ENCODE measurements around the gene CDHR4. TPM values are rescaled to one million over a fixed set of nuclear protein-coding genes. Genes with fewer than 3 reads are reported as not detected.

CDHR4 gene
- total RNA-seq, 1 experiment from 2014 or later: not detected

DNA sequence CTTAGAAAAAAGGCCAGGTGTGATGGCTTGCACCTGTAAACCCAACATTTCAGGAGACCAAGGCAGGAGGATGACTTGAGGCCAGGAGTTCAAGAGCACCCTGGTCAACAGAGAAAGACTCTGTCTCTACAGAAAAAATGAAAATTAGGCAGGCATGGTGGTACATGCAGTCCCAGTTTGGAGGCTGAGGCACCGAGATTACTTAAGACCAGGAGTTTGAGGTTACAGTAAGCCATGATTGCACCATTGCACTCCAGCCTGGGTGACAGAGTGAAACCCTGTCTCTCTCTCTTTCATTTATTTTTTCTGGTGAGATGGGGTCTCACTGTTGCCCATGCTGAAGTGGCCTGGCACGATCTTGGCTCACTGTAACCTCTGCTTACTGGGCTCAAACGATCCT is 38.0 kb downstream of the CDHR4 start:
- no peak overlapping the region for H3K56ac ChIP-seq (ENCODE audit: insufficient read length, low read depth, low read length)
- no peaks in the 10 kb centered on the region for H3K27me3 Mint-ChIP-seq (ENCODE audit: low read depth)
- no peak overlapping the region for H4K8ac ChIP-seq (replicated peaks; ENCODE audit: insufficient read length, low read depth, low read length)
- H4K20me1 ChIP-seq (ENCODE audit: control insufficient read depth, insufficient read depth, insufficient read length): no peaks in the 10 kb centered on the region
- H2BK12ac ChIP-seq (ENCODE audit: insufficient read length, low read depth, low read length): no peak overlapping the region
- no peaks in the 10 kb centered on the region; the same call in 1 of the 2 replicates for H3K79me2 ChIP-seq (ENCODE audit: insufficient read depth, low read length)
- H2BK120ac ChIP-seq (ENCODE audit: low read depth, low read length, poor library complexity, severe bottlenecking): no peak overlapping the region
- no peaks in the 10 kb centered on the region for H3K23me2 ChIP-seq (ENCODE audit: insufficient read length, low read depth, low read length, poor library complexity, severe bottlenecking)
- no peak overlapping the region for H3K9ac ChIP-seq (ENCODE audit: extremely low read depth, insufficient read length, low read length)
- no peak overlapping the region for H3T11ph ChIP-seq (ENCODE audit: low read length)
- no peaks in the 10 kb centered on the region; a peak in 2 of 4 replicates for H3K4me1 Mint-ChIP-seq
- H4K5ac ChIP-seq (ENCODE audit: insufficient read length, low read depth, low read length): no peak overlapping the region
- H3K4me2 ChIP-seq (ENCODE audit: insufficient read depth, insufficient read length, low read length): no peak overlapping the region
- no peaks in the 10 kb centered on the region for H3K27me3 ChIP-seq (ENCODE audit: insufficient read depth, low read length)
- H3K14ac ChIP-seq (ENCODE audit: insufficient read depth, low read length): no peak overlapping the region
- TF ChIP-seq, protein P1, sequence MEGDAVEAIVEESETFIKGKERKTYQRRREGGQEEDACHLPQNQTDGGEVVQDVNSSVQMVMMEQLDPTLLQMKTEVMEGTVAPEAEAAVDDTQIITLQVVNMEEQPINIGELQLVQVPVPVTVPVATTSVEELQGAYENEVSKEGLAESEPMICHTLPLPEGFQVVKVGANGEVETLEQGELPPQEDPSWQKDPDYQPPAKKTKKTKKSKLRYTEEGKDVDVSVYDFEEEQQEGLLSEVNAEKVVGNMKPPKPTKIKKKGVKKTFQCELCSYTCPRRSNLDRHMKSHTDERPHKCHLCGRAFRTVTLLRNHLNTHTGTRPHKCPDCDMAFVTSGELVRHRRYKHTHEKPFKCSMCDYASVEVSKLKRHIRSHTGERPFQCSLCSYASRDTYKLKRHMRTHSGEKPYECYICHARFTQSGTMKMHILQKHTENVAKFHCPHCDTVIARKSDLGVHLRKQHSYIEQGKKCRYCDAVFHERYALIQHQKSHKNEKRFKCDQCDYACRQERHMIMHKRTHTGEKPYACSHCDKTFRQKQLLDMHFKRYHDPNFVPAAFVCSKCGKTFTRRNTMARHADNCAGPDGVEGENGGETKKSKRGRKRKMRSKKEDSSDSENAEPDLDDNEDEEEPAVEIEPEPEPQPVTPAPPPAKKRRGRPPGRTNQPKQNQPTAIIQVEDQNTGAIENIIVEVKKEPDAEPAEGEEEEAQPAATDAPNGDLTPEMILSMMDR (conservative IDR thresholded peaks at IDR 0.05): no peak
- no peak overlapping the region for H3K18ac ChIP-seq (ENCODE audit: insufficient read length, low read depth, low read length)
- H3K9me3 Mint-ChIP-seq: no peaks in the 10 kb centered on the region
- no peak overlapping the region for H2BK20ac ChIP-seq (ENCODE audit: low read depth, low read length, poor library complexity, severe bottlenecking)
- H3K4me3 Mint-ChIP-seq: no peak overlapping the region
- no peak overlapping the region for H3K23ac ChIP-seq (ENCODE audit: insufficient read length, low read depth, low read length)
- peaks cover 10% of the 10 kb centered on the region for H3K79me1 ChIP-seq (ENCODE audit: insufficient read depth, low read depth, low read length, poor library complexity, severe bottlenecking)
- DNase-seq: no peak
- H3K27ac Mint-ChIP-seq: peak overlapping the region in 1 of 3 experiments; percentile 86; a peak in 2 of 7 replicates
- WGBS (ENCODE audit: extremely low coverage, insufficient read length, low lambda C conversion rate): no CpG with 5 or more reads among the region's 3 CpGs
- H3K4ac ChIP-seq (ENCODE audit: low read depth, low read length): no peak overlapping the region
- H4K91ac ChIP-seq (ENCODE audit: insufficient read length, low read depth, low read length): no peak overlapping the region
- H3K27ac ChIP-seq (ENCODE audit: insufficient read length, low read depth, low read length): no peak overlapping the region
- H2AFZ ChIP-seq (ENCODE audit: low read length): no peak overlapping the region
- H3K4me1 ChIP-seq (ENCODE audit: insufficient read depth, low read length): no peaks in the 10 kb centered on the region
- H3K9me3 ChIP-seq (ENCODE audit: control insufficient read depth, low read depth, low read length): no peaks in the 10 kb centered on the region
- H2BK15ac ChIP-seq (ENCODE audit: low read depth, low read length): no peak overlapping the region
- H3K36me3 Mint-ChIP-seq (ENCODE audit: insufficient read depth in 1 of 3, low read depth in 3 of 3): no peaks in the 10 kb centered on the region; a peak in 1 of 7 replicates
- H2BK5ac ChIP-seq (ENCODE audit: insufficient read length, low read length): no peak overlapping the region
- H2AK5ac ChIP-seq (ENCODE audit: insufficient read length, low read length): no peak overlapping the region

All from H9 (cell line).